GM19438 (cell line): Measurements from ENCODE around the gene HECTD4.
"Not testable (repeated sequence)": the region's sequence is repeated elsewhere in the genome, so short reads cannot be mapped to it uniquely, and the experiment has no call there.

Source experiments
- ATAC-seq: cut with Tn5 transposase; IDR thresholded peaks from one replicate; pipeline ENCODE4 v1.9.1; 2021; ENCODE audit warnings: low read depth; ENCODE audit not compliant: unreplicated experiment

HECTD4 gene

GRCh38 chr12:112357214-112357613 is 25.0 kb downstream of the HECTD4 start:
- ATAC-seq, result no peak

- ATAC-seq, result no peak
These were observed 27.8 kb downstream of the HECTD4 start for GRCh38 chr12:112354399-112354798.

- ATAC-seq, result no peak
These were observed 28.8 kb downstream of the HECTD4 start for GRCh38 chr12:112353393-112353792.

- ATAC-seq, result no peak
These were observed 29.3 kb downstream of the HECTD4 start for GRCh38 chr12:112352921-112353320.

- no peak for ATAC-seq
These were observed 31.3 kb downstream of the HECTD4 start for GRCh38 chr12:112350593-112351592.

GRCh38 chr12:112349431-112349830 is 32.8 kb downstream of the HECTD4 start:
- ATAC-seq, result no peak

GRCh38 chr12:112348926-112349325 is 33.3 kb downstream of the HECTD4 start:
- not testable (repeated sequence) for ATAC-seq

GRCh38 chr12:112347581-112347982 is 34.6 kb downstream of the HECTD4 start:
- no peak for ATAC-seq

GRCh38 chr12:112346194-112346593 is 36.0 kb downstream of the HECTD4 start:
- ATAC-seq, result no peak

GRCh38 chr12:112344220-112344619 is 38.0 kb downstream of the HECTD4 start:
- ATAC-seq, result no peak

GRCh38 chr12:112342587-112342986 is 39.6 kb downstream of the HECTD4 start:
- no peak for ATAC-seq

GRCh38 chr12:112341046-112341825 is 41.0 kb downstream of the HECTD4 start:
- no peak for ATAC-seq

- no peak for ATAC-seq
These were observed 42.0 kb downstream of the HECTD4 start for GRCh38 chr12:112340230-112340629.

- ATAC-seq, result not testable (repeated sequence)
These were observed 47.2 kb downstream of the HECTD4 start for GRCh38 chr12:112334999-112335398.

GRCh38 chr12:112333019-112333418 is 49.2 kb downstream of the HECTD4 start:
- no peak for ATAC-seq

- no peak for ATAC-seq
These were observed 50.3 kb downstream of the HECTD4 start for GRCh38 chr12:112331886-112332285.

GRCh38 chr12:112330706-112331105 is 51.5 kb downstream of the HECTD4 start:
- no peak for ATAC-seq

GRCh38 chr12:112328456-112329124 is 53.6 kb downstream of the HECTD4 start:
- ATAC-seq, result no peak

GRCh38 chr12:112327209-112327938 is 54.9 kb downstream of the HECTD4 start:
- no peak for ATAC-seq

- no peak for ATAC-seq
These were observed 56.5 kb downstream of the HECTD4 start for GRCh38 chr12:112325622-112326207.
